H9 (cell line): ENCODE data around the gene NODAL. TPM values are rescaled to one million over a fixed set of nuclear protein-coding genes. Genes with fewer than 3 reads are reported as not detected.

ENCODE experiments used
- DNase-seq: peaks from one replicate; pipeline ENCODE4 v3.0.0-alpha.2; 2017
- H2AFZ ChIP-seq: one replicate; pipeline ENCODE4 v1.6.1; 2013; ENCODE audit warnings: mild to moderate bottlenecking, low read length, control low read depth, moderate library complexity
- H2AK5ac ChIP-seq: 2 replicates; pipeline ENCODE4 v1.6.1; 2013; ENCODE audit warnings: low read length, control low read depth, mixed read lengths; ENCODE audit not compliant: insufficient read length
- H2BK120ac ChIP-seq: one replicate; pipeline ENCODE4 v1.6.1; 2013; ENCODE audit warnings: low read depth, mild to moderate bottlenecking, low read length, control low read depth, inconsistent platforms; ENCODE audit not compliant: poor library complexity, severe bottlenecking
- H2BK12ac ChIP-seq: 2 replicates; pipeline ENCODE4 v1.6.1; 2013; ENCODE audit warnings: low read length, control low read depth, mixed read lengths, low read depth; ENCODE audit not compliant: insufficient read length
- H2BK15ac ChIP-seq: 2 replicates; pipeline ENCODE4 v1.6.1; 2013; ENCODE audit warnings: low read depth, low read length, control low read depth
- H2BK20ac ChIP-seq: one replicate; pipeline ENCODE4 v1.6.1; 2013; ENCODE audit warnings: low read depth, mild to moderate bottlenecking, low read length, control low read depth, inconsistent platforms; ENCODE audit not compliant: poor library complexity, severe bottlenecking
- H2BK5ac ChIP-seq: 2 replicates; pipeline ENCODE4 v1.6.1; 2013; ENCODE audit warnings: low read length, control low read depth, mixed read lengths; ENCODE audit not compliant: insufficient read length
- H3K14ac ChIP-seq: 2 replicates; pipeline ENCODE4 v1.6.1; 2013; ENCODE audit warnings: low read length, control low read depth; ENCODE audit not compliant: insufficient read depth
- H3K18ac ChIP-seq: 2 replicates; pipeline ENCODE4 v1.6.1; 2013; ENCODE audit warnings: low read depth, mild to moderate bottlenecking, mixed read lengths, low read length, control low read depth; ENCODE audit not compliant: insufficient read length
- H3K23ac ChIP-seq: 2 replicates; pipeline ENCODE4 v1.6.1; 2013; ENCODE audit warnings: low read length, control low read depth, mixed read lengths, low read depth; ENCODE audit not compliant: insufficient read length
- H3K23me2 ChIP-seq: 2 replicates; pipeline ENCODE4 v1.6.1; 2013; ENCODE audit warnings: low read depth, mild to moderate bottlenecking, mixed read lengths, low read length, control low read depth; ENCODE audit not compliant: insufficient read length, poor library complexity, severe bottlenecking
- H3K27ac ChIP-seq: 2 replicates; pipeline ENCODE4 v1.5.1; 2013; ENCODE audit warnings: low read length, control low read depth, mixed read lengths, low read depth; ENCODE audit not compliant: insufficient read length
- H3K27me3 ChIP-seq: 2 replicates; pipeline ENCODE4 v1.6.1; 2013; ENCODE audit warnings: low read length, control low read depth, inconsistent platforms; ENCODE audit not compliant: insufficient read depth
- H3K4ac ChIP-seq: 2 replicates; pipeline ENCODE4 v1.6.1; 2013; ENCODE audit warnings: low read depth, mild to moderate bottlenecking, control low read depth, inconsistent platforms, low read length, moderate library complexity
- H3K4me1 ChIP-seq: 2 replicates; pipeline ENCODE4 v1.6.1; 2013; ENCODE audit warnings: low read length, control low read depth, inconsistent platforms; ENCODE audit not compliant: insufficient read depth
- H3K4me2 ChIP-seq: 2 replicates; pipeline ENCODE4 v1.6.1; 2013; ENCODE audit warnings: low read length, control low read depth, mixed read lengths; ENCODE audit not compliant: insufficient read length, insufficient read depth
- H3K56ac ChIP-seq: 2 replicates; pipeline ENCODE4 v1.6.1; 2013; ENCODE audit warnings: low read depth, mild to moderate bottlenecking, mixed read lengths, low read length, control low read depth; ENCODE audit not compliant: insufficient read length
- H3K79me1 ChIP-seq: 2 replicates; pipeline ENCODE4 v1.6.1; 2013; ENCODE audit warnings: low read depth, mild to moderate bottlenecking, moderate library complexity, low read length, control low read depth, inconsistent platforms; ENCODE audit not compliant: insufficient read depth, poor library complexity, severe bottlenecking
- H3K79me2 ChIP-seq: 2 replicates; pipeline ENCODE4 v1.6.1; 2013; ENCODE audit warnings: low read length, control low read depth, inconsistent platforms; ENCODE audit not compliant: insufficient read depth
- H3K9ac ChIP-seq: 2 replicates; pipeline ENCODE4 v1.6.1; 2013; ENCODE audit warnings: low read length, control low read depth, mixed read lengths; ENCODE audit not compliant: insufficient read length; ENCODE audit errors: extremely low read depth
- H3K9me3 ChIP-seq: one replicate; pipeline ENCODE4 v1.6.1; 2013; ENCODE audit warnings: low read depth, low read length, inconsistent platforms; ENCODE audit not compliant: control insufficient read depth
- H3T11ph ChIP-seq: one replicate; pipeline ENCODE4 v1.6.1; 2013; ENCODE audit warnings: mild to moderate bottlenecking, low read length, control low read depth, inconsistent platforms
- H4K20me1 ChIP-seq: one replicate; pipeline ENCODE4 v1.6.1; 2013; ENCODE audit not compliant: control insufficient read depth, insufficient read length, insufficient read depth
- H4K5ac ChIP-seq: 2 replicates; pipeline ENCODE4 v1.6.1; 2013; ENCODE audit warnings: low read depth, mild to moderate bottlenecking, mixed read lengths, low read length, control low read depth; ENCODE audit not compliant: insufficient read length
- H4K8ac ChIP-seq: replicated peaks from 2 replicates; pipeline ENCODE4 v1.6.1; 2013; ENCODE audit warnings: low read length, control low read depth, mixed read lengths, low read depth; ENCODE audit not compliant: insufficient read length
- H4K91ac ChIP-seq: 2 replicates; pipeline ENCODE4 v1.6.1; 2013; ENCODE audit warnings: low read depth, mild to moderate bottlenecking, moderate library complexity, mixed read lengths, low read length, control low read depth; ENCODE audit not compliant: insufficient read length
- H3K27ac Mint-ChIP-seq, 3 experiments: 2 replicates in 2 of 3; 3 replicates in 1 of 3; pipeline ENCODE4 v1.8.0; 2020 to 2021; ENCODE audit warnings: mixed read lengths in 3 of 3, mild to moderate bottlenecking in 1 of 3, moderate library complexity in 1 of 3
- H3K27me3 Mint-ChIP-seq: 2 replicates; pipeline ENCODE4 v1.8.0; 2021; ENCODE audit warnings: low read depth, mild to moderate bottlenecking, moderate library complexity, mixed read lengths
- H3K36me3 Mint-ChIP-seq, 3 experiments: 2 replicates in 2 of 3; 3 replicates in 1 of 3; pipeline ENCODE4 v1.8.0; 2020 to 2021; ENCODE audit warnings: low read depth in 3 of 3, mixed read lengths in 3 of 3; ENCODE audit not compliant: insufficient read depth in 1 of 3
- H3K4me1 Mint-ChIP-seq, 2 experiments: 2 replicates each; pipeline ENCODE4 v1.8.0; 2020; ENCODE audit warnings: mixed read lengths in 2 of 2
- H3K4me3 Mint-ChIP-seq, 2 experiments: 2 replicates in 1 of 2; 3 replicates in 1 of 2; pipeline ENCODE4 v1.8.0; 2020 to 2021; ENCODE audit warnings: mild to moderate bottlenecking in 2 of 2, mixed read lengths in 2 of 2, moderate library complexity in 1 of 2
- H3K9me3 Mint-ChIP-seq, 2 experiments: 2 replicates in 1 of 2; 3 replicates in 1 of 2; pipeline ENCODE4 v1.8.0; 2020; ENCODE audit warnings: mild to moderate bottlenecking in 2 of 2, mixed read lengths in 2 of 2, moderate library complexity in 1 of 2
- CTCF ChIP-seq: fragments of 200-600 bp; sonication (generic); conservative IDR thresholded peaks from 3 replicates; pipeline ENCODE4 v1.8.0; 2021; ENCODE audit warnings: antibody characterized with exemption, mild to moderate bottlenecking
- WGBS: extraction: QIAGEN DNeasy Blood & Tissue Kit; methylation state at CpG from one replicate; pipeline ENCODE4 v1.1.7; 2013; ENCODE audit warnings: missing lambda C conversion rate, low lambda C conversion rate, mixed read lengths; ENCODE audit not compliant: insufficient read length; ENCODE audit errors: extremely low coverage; 5-methylcytosine and 5-hydroxymethylcytosine counted together
- total RNA-seq: library from RNA; stranded (reverse); gene quantifications from 2 replicates; pipeline ENCODE4 v1.2.1, GENCODE V29; 2021

The NODAL gene
- total RNA-seq, 1 experiment from 2014 or later: 80.7 TPM

DNA sequence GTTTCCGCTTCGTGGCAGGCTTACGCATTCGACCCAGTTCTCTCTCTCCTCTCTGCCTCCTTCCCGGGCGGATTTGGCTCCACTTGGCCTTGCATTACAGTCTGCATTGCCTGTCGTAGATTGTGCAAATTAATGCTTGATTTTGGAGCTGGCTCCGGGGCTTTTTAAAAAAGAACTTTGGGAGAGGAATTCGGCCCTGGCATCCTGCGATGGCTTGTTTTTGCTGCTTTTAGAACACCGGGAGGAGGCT, 36.8 kb downstream of the NODAL start:
- H4K8ac ChIP-seq: no peak overlapping the region
- peaks cover 3% of the 10 kb centered on the region for H4K20me1 ChIP-seq
- H3K14ac ChIP-seq: peak overlapping the region; percentile 99
- no peaks in the 10 kb centered on the region for H3K27me3 ChIP-seq
- DNase-seq: no peak
- peaks cover 4% of the 10 kb centered on the region; the same call in 1 of the 2 replicates for H3K4me1 ChIP-seq
- H4K91ac ChIP-seq: no peak overlapping the region
- peaks cover 15% of the 10 kb centered on the region for H3K79me1 ChIP-seq
- Mint-ChIP-seq H3K4me1 (peaks cover 35 to 36% of the 10 kb centered on the region in 2 experiments), H3K4me3 (peak overlapping the region; percentile 92 to 99), H3K27me3 (no peaks in the 10 kb centered on the region; the same call in 1 of the 2 replicates), H3K9me3 (peaks cover 6 to 12% of the 10 kb centered on the region in 2 experiments; a peak in 4 of 5 replicates), H3K36me3 (peaks cover 27 to 30% (median 29%) of the 10 kb centered on the region in 3 experiments), H3K27ac (peak overlapping the region in 2 of 3 experiments; percentile 95 to 96; a peak in 5 of 7 replicates)
- no peak overlapping the region for H2BK12ac ChIP-seq
- no peak overlapping the region for H2AK5ac ChIP-seq
- no peak overlapping the region for H2BK15ac ChIP-seq
- H2BK5ac ChIP-seq: no peak overlapping the region
- H3K4ac ChIP-seq: no peak overlapping the region
- H3K23me2 ChIP-seq: peaks cover 14% of the 10 kb centered on the region
- peaks cover 27% of the 10 kb centered on the region; the same call in 1 of the 2 replicates for H3K79me2 ChIP-seq
- no peak for TF ChIP-seq CTCF
- H3K9ac ChIP-seq: peak overlapping the region; percentile 96
- no peak overlapping the region for H3K56ac ChIP-seq
- H3K9me3 ChIP-seq: no peaks in the 10 kb centered on the region
- H3K23ac ChIP-seq: no peak overlapping the region
- H3K4me2 ChIP-seq: peak overlapping the region; percentile 98
- H2AFZ ChIP-seq: no peak overlapping the region
- H4K5ac ChIP-seq: no peak overlapping the region
- H3K27ac ChIP-seq: no peak overlapping the region
- H3T11ph ChIP-seq: no peak overlapping the region
- no peak overlapping the region for H2BK20ac ChIP-seq
- peak overlapping the region; percentile 99 for H3K18ac ChIP-seq
- no CpG with 5 or more reads among the region's 11 CpGs for WGBS
- H2BK120ac ChIP-seq: no peak overlapping the region
